ENCODE results near the gene MICALL1. TPM values are rescaled to one million over a fixed set of nuclear protein-coding genes. Genes with fewer than 3 reads are reported as not detected.
"Not testable (repeated sequence)": the region's sequence is repeated elsewhere in the genome, so short reads cannot be mapped to it uniquely, and the experiment has no call there.

Gene MICALL1
- total RNA-seq, 1 donor from 2014 or later: 43.9 TPM

DNA sequence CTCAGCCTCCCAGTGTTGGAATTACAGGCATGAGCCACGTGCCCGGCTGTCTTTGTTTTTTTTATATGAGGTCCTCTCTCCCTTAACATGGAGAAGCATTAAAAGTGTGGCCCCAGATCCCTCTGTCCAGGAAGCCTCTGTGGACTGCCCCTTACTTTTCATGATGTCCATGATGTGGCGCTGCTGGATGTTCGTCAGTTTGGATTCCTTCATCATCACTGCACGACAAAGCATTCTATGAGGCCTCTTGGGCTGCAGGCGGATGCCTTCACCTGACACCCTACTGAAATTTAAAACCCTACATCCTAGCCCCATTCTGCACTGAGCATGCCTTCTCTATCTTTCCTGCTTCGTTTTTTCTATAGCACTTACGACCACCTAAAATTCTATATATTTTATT is 45.2 kb downstream of the MICALL1 start:
- Histone ChIP-seq H3K27ac (no peak overlapping the region), H3K9me3 (no peaks in the 10 kb centered on the region), H3K4me3 (no peak overlapping the region), H3K36me3 (peaks cover 0 to under 1% of the 10 kb centered on the region in 2 donors), H3K4me1 (peaks cover 2 to 15% of the 10 kb centered on the region in 2 donors), H3K27me3 (no peaks in the 10 kb centered on the region)
- no peak for TF ChIP-seq CTCF (IDR thresholded peaks at IDR 0.05)
- intact Hi-C loops (cut with DNase I): loop anchor here (5.0 kb wide), 1 partner anchor 606 kb away; no protein-coding TSS in a partner anchor
- DNase-seq (ENCODE audit: low spot score in 2 of 2): no peak

- Histone ChIP-seq H3K4me1 (peaks cover 2 to 15% of the 10 kb centered on the region in 2 donors), H3K36me3 (peaks cover 10% of the 10 kb centered on the region in 2 donors), H3K4me3 (peak overlapping the region; percentile 73 to 95)
- not testable (repeated sequence) for H3K27me3 ChIP-seq; H3K9me3 ChIP-seq; H3K27ac ChIP-seq; DNase-seq (ENCODE audit: low spot score in 2 of 2)
- intact Hi-C loops (cut with DNase I): loop anchor here (1.0 to 5.0 kb wide), 2 partner anchors 46 to 605 kb away; partner anchors contain the start of gene MICALL1
Measured at GRCh38 chr22:37952629-37953028, 46.5 kb downstream of the MICALL1 start.

DNA sequence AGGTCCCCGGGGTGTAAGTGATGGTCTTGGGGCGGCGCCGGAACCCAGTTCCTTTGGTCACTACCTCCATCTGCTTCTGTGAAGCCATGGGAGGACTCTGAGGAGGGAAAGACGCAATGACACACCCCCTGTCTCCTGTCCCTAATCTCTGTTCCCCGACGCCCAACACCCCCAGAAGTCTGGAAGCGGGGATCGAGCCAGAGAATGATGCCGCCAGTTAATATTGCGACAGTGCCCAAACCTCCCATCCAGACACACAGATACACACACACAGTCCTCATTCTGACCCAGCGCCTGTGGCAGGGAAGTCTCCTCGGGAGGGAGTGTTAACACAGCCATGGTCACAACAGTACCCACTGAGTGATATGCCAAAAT is 47.0 kb downstream of the MICALL1 start:
- TF ChIP-seq CTCF (IDR thresholded peaks at IDR 0.05): no peak
- H3K4me1 ChIP-seq: peaks cover 2 to 15% of the 10 kb centered on the region in 2 donors
- intact Hi-C loops (cut with DNase I): loop anchor here (1.0 to 5.0 kb wide), 2 partner anchors 47 to 604 kb away; partner anchors contain the start of gene MICALL1
- peak overlapping the region in 1 of 2 donors; percentile 63 for H3K27ac ChIP-seq
- no peak for DNase-seq (ENCODE audit: low spot score in 2 of 2)
- peaks cover 14% of the 10 kb centered on the region in 2 donors for H3K36me3 ChIP-seq
- no peaks in the 10 kb centered on the region for H3K9me3 ChIP-seq
- H3K4me3 ChIP-seq: peak overlapping the region; percentile 73 to 95
- H3K27me3 ChIP-seq: no peaks in the 10 kb centered on the region

DNA sequence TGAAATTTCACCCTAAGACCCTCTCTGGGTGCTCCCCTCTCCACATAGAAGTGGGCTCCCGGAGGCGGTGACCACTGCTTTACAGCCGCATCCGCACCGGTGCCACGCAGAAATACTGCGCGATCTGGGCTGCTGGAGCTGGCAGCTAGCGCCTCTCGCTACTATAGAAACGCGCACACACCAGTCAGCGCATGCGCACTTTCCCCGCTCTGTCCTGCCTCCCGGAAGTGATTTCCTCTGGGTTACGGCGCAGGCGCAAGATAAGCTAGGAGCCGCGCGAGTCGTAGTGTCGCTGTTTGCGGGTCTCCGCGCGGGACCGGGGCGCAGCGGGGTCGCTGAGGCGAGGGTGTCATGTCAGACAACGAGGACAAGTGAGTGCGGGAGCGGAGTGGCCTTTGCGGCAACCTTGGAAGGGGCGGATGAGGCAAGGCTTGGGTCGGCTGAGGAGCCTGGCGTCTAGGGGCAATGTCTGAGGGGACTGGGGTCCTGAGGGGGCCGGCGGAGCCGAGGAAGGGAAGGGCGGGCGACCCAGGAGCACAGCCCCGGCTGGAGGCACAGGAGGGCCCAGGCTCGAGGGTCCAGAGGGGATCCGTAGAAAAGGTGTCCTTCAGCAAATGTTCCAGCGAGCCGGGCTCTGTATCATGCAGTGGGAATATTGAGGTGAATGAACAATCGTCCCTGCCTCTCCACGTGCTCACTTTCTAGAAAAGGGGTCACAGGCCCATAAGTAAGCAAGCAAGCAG is 47.5 kb downstream of the MICALL1 start, which contains the start of the genes C22orf23 and POLR2F:
Gene C22orf23 (minus strand): TSS at position 165 of the 743 bp plus-strand sequence. CDS start 452 bp downstream, outside the sequence.
Gene POLR2F (plus strand): TSS at position 263 of the 743 bp plus-strand sequence. CDS start 89 bp downstream, at position 352.
- DNase-seq (ENCODE audit: low spot score in 2 of 2): peak; percentile 64 to 97
- H3K9me3 ChIP-seq: no peaks in the 10 kb centered on the region
- intact Hi-C loops (cut with DNase I): loop anchor here (1.0 to 5.0 kb wide), 2 partner anchors 47 to 604 kb away; partner anchors contain the start of gene MICALL1
- no peak for TF ChIP-seq CTCF (IDR thresholded peaks at IDR 0.05)
- H3K4me3 ChIP-seq: peak within 1 kb of the TSS; percentile 73 to 95
- peaks cover 2 to 15% of the 10 kb centered on the region in 2 donors for H3K4me1 ChIP-seq
- peak within 1 kb of the TSS; percentile 54 to 63 for H3K27ac ChIP-seq
- no peaks in the 10 kb centered on the region for H3K27me3 ChIP-seq
- H3K36me3 ChIP-seq: peaks cover 19 to 20% of the 10 kb centered on the region in 2 donors

DNA sequence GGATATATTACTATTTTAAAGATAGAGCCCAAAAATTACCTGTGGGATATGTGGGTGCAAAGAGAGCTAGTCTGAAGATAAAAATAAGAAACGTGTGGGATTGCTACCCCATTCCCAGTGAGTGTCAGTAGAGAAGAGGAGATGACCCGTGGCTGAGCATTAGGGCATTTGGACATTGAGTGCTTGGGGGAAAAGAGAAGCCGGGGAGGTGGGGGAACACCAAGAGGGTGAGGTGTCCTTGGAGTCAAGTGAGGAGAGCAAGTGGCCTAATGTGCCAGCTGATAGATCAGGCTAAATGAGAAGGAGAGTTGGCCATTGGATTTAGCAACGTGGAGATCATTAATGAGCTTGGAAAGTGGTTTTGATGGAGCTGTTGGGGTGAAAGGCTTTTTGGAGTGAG is 48.6 kb downstream of the MICALL1 start:
- Histone ChIP-seq H3K27ac (no peak overlapping the region), H3K36me3 (peaks cover 30 to 31% of the 10 kb centered on the region in 2 donors), H3K9me3 (no peaks in the 10 kb centered on the region), H3K27me3 (no peaks in the 10 kb centered on the region), H3K4me3 (peak overlapping the region; percentile 73 to 95), H3K4me1 (peaks cover 2 to 15% of the 10 kb centered on the region in 2 donors)
- intact Hi-C loops (cut with DNase I): loop anchor here (5.0 kb wide), 1 partner anchor 603 kb away; no protein-coding TSS in a partner anchor
- no peak for TF ChIP-seq CTCF (IDR thresholded peaks at IDR 0.05)
- no peak for DNase-seq (ENCODE audit: low spot score in 2 of 2)

GRCh38 chr22:37955825-37956397 is 49.8 kb downstream of the MICALL1 start:
- DNase-seq (ENCODE audit: low spot score in 2 of 2); intact Hi-C loops (cut with DNase I); H3K27me3 ChIP-seq; H3K27ac ChIP-seq; H3K9me3 ChIP-seq; H3K4me3 ChIP-seq: not testable (repeated sequence)
- H3K36me3 ChIP-seq: peaks cover 41 to 43% of the 10 kb centered on the region in 2 donors
- H3K4me1 ChIP-seq: peaks cover 2 to 15% of the 10 kb centered on the region in 2 donors

All from ascending aorta (tissue), 2 donors.